GM12878 (cell line): ENCODE results near the gene CHD6. TPM values are rescaled to one million over a fixed set of nuclear protein-coding genes. Genes with fewer than 3 reads are reported as not detected.

ENCODE experiments used
- ATAC-seq: fragments of 200-7000 bp; cut with Tn5 transposase; 3 replicates; pipeline ENCODE4 v1.9.1; 2020; ENCODE audit warnings: mild to moderate bottlenecking, moderate library complexity
- BruUV-seq: library from RNA; stranded (reverse); fragments of 400-500 nt; replicated peaks from 2 replicates; lab custom pipeline; 2021; lab: Mats Ljungman, UMichigan
- CTCF ChIA-PET: fragments of 300-600 bp; sonication (Branson Sonifier 250); formaldehyde crosslinking; extraction: SDS; loops from one replicate; lab custom pipeline; 2021; ENCODE audit warnings: inconsistent platforms; lab: Yijun Ruan, JAX
- POLR2A ChIA-PET: fragments of 350-600 bp; formaldehyde crosslinking; extraction: SDS; loops from one replicate; lab custom pipeline; 2021; ENCODE audit warnings: inconsistent platforms; lab: Charles Lee
- RAD21 ChIA-PET: fragments of 300-600 bp; sonication (Branson Sonifier 250); formaldehyde crosslinking; loops from one replicate; lab custom pipeline; 2023; ENCODE audit warnings: antibody characterized with exemption; ENCODE audit not compliant: unreplicated experiment; lab: Charles Lee
- SMC1A ChIA-PET: fragments of 300-600 bp; sonication (Branson Sonifier 250); formaldehyde crosslinking; loops from one replicate; lab custom pipeline; 2023; ENCODE audit not compliant: unreplicated experiment, uncharacterized antibody; lab: Charles Lee
- DNase-seq: peaks from one replicate; pipeline ENCODE4 v3.0.0-alpha.2; 2011; ENCODE audit warnings: low read depth, low spot score
- FAIRE-seq: peaks from 3 replicates; lab custom pipeline; 2011; peaks lifted over from hg19 to GRCh38; lab: Jason Lieb, UNC
- H2AFZ ChIP-seq: 2 replicates; pipeline ENCODE4 v1.6.0; 2011; ENCODE audit warnings: low read depth, low read length, control low read depth; ENCODE audit not compliant: control insufficient read depth
- H3K27ac ChIP-seq: 2 replicates; pipeline ENCODE4 v1.5.1; 2011; ENCODE audit warnings: control low read depth; ENCODE audit not compliant: control insufficient read depth, insufficient read depth
- H3K27me3 ChIP-seq, 2 experiments: replicated peaks in 1 of 2; 2 replicates each; pipeline versions ENCODE4 v1.6.0 to v1.6.1; 2011; ENCODE audit warnings: low read length in 1 of 2; ENCODE audit not compliant: control insufficient read depth in 2 of 2, insufficient read depth in 2 of 2
- H3K36me3 ChIP-seq, 2 experiments: 2 replicates each; pipeline ENCODE4 v1.5.1; 2011; ENCODE audit warnings: low read length in 1 of 2; ENCODE audit not compliant: control insufficient read depth in 2 of 2, insufficient read depth in 2 of 2
- H3K4me1 ChIP-seq: 2 replicates; pipeline ENCODE4 v1.6.1; 2011; ENCODE audit warnings: mild to moderate bottlenecking, low read length, moderate library complexity, mixed read lengths; ENCODE audit not compliant: control insufficient read depth, insufficient read depth
- H3K4me2 ChIP-seq: 2 replicates; pipeline ENCODE4 v1.6.0; 2011; ENCODE audit warnings: control low read depth; ENCODE audit not compliant: control insufficient read depth, insufficient read depth
- H3K4me3 ChIP-seq: fragments of 200-600 bp; sonication (generic); 2 replicates; pipeline ENCODE4 v1.5.1; 2016
- H3K79me2 ChIP-seq: 2 replicates; pipeline ENCODE4 v1.6.0; 2011; ENCODE audit warnings: low read length; ENCODE audit not compliant: control insufficient read depth, insufficient read depth
- H3K9ac ChIP-seq: 2 replicates; pipeline ENCODE4 v1.8.0; 2011; ENCODE audit warnings: low read length, control low read depth, mixed read lengths; ENCODE audit not compliant: control insufficient read depth, insufficient read depth
- H3K9me3 ChIP-seq: replicated peaks from 3 replicates; pipeline ENCODE4 v1.5.1; 2011; ENCODE audit warnings: mild to moderate bottlenecking, low read length; ENCODE audit not compliant: control insufficient read depth, insufficient read depth
- H4K20me1 ChIP-seq: 2 replicates; pipeline ENCODE4 v1.6.0; 2011; ENCODE audit not compliant: control insufficient read depth, insufficient read depth
- ATF2 ChIP-seq: IDR thresholded peaks from 2 replicates; pipeline ENCODE4 v1.6.1; 2012; ENCODE audit warnings: low read length, inconsistent platforms
- BHLHE40 ChIP-seq, 2 experiments: fragments of 450-650 bp in 1 of 2; IDR thresholded peaks; 2 replicates each; pipeline ENCODE4 v1.6.1; 2011 to 2017; ENCODE audit warnings: low read depth in 2 of 2, borderline replicate concordance in 1 of 2, improper control_type of control experiment in 1 of 2, low read length in 1 of 2, mild to moderate bottlenecking in 1 of 2
- ETV6 ChIP-seq, 2 experiments: fragments of 450-650 bp in 1 of 2; IDR thresholded peaks in 1 of 2; conservative IDR thresholded peaks in 1 of 2; 2 replicates each; pipeline ENCODE4 v1.6.1; 2014; ENCODE audit warnings: antibody characterized with exemption in 1 of 2, borderline replicate concordance in 1 of 2, low read depth in 1 of 2, mild to moderate bottlenecking in 1 of 2, moderate library complexity in 1 of 2
- EZH2 ChIP-seq: IDR thresholded peaks from 2 replicates; pipeline ENCODE4 v1.6.1; 2012; ENCODE audit warnings: low read depth, mild to moderate bottlenecking, control low read depth, inconsistent platforms, low read length, borderline replicate concordance; ENCODE audit not compliant: control insufficient read depth
- IKZF2 ChIP-seq, 2 experiments: fragments of 450-650 bp; IDR thresholded peaks; 2 replicates each; pipeline ENCODE4 v1.6.1; 2017; ENCODE audit warnings: mild to moderate bottlenecking in 2 of 2, moderate library complexity in 2 of 2
- JUNB ChIP-seq: IDR thresholded peaks from 2 replicates; pipeline ENCODE4 v1.6.1; 2016; ENCODE audit warnings: antibody characterized with exemption, mild to moderate bottlenecking
- MEF2A ChIP-seq: IDR thresholded peaks from 2 replicates; pipeline ENCODE4 v1.6.1; 2011; ENCODE audit warnings: low read depth, mild to moderate bottlenecking, low read length, moderate library complexity; ENCODE audit not compliant: insufficient read depth
- MEF2B ChIP-seq: fragments of 450-650 bp; IDR thresholded peaks from 2 replicates; pipeline ENCODE4 v1.6.1; 2018; ENCODE audit warnings: mild to moderate bottlenecking, moderate library complexity; ENCODE audit not compliant: partially characterized antibody, poor library complexity, severe bottlenecking
- MYB ChIP-seq: fragments of 150-350 bp; IDR thresholded peaks from 2 replicates; pipeline ENCODE4 v1.6.1; 2014; ENCODE audit warnings: mild to moderate bottlenecking, low read depth, low read length, borderline replicate concordance
- NR2F1 ChIP-seq: fragments of 450-650 bp; conservative IDR thresholded peaks from 2 replicates; pipeline ENCODE4 v1.6.1; 2017; ENCODE audit warnings: mild to moderate bottlenecking
- POLR2A ChIP-seq: IDR thresholded peaks from 2 replicates; pipeline ENCODE4 v1.6.1; 2011; ENCODE audit warnings: low read depth, mild to moderate bottlenecking, low read length
- ZNF207 ChIP-seq: fragments of 450-650 bp; IDR thresholded peaks from 2 replicates; pipeline ENCODE4 v1.6.1; 2014; ENCODE audit warnings: antibody characterized with exemption, mild to moderate bottlenecking, borderline replicate concordance
- ZNF592 ChIP-seq: fragments of 450-650 bp; IDR thresholded peaks from 2 replicates; pipeline ENCODE4 v1.6.1; 2017; ENCODE audit warnings: mild to moderate bottlenecking, moderate library complexity
- ZNF622 ChIP-seq: fragments of 450-650 bp; IDR thresholded peaks from 2 replicates; pipeline ENCODE4 v1.6.1; 2017; ENCODE audit warnings: mild to moderate bottlenecking, inconsistent platforms
- WGBS: methylation state at CpG from one replicate; pipeline ENCODE4 v1.1.6; 2016; ENCODE audit warnings: low lambda C conversion rate; ENCODE audit not compliant: insufficient replicate concordance, insufficient coverage; ENCODE audit errors: missing lambda C conversion rate; 5-methylcytosine and 5-hydroxymethylcytosine counted together
- in situ Hi-C: fragments of 300-500 bp; cut with MboI; formaldehyde crosslinking; loops from 9 replicates; pipeline ENCODE4 v1.14.3; 2018; ENCODE audit warnings: mixed read lengths
- intact Hi-C: fragments of 100-400 bp; cut with micrococcal nuclease; formaldehyde crosslinking; loops from one replicate; pipeline ENCODE4 v1.14.2; 2022; ENCODE audit not compliant: unreplicated experiment
- polyA plus RNA-seq, 11 experiments: library from polyadenylated mRNA; depleted of rRNA in 4 of 11; unstranded in 6 of 11; stranded (reverse) in 5 of 11; fragments of >200 nt; fragmentation: Nextera tagmentation in 4 of 11; fragmentation: Illumina TruSeq in 1 of 11; extraction: Ambion mirVana in 4 of 11; extraction: Trizol in 1 of 11; gene quantifications; 1 replicate in 1 of 11; 2 replicates in 10 of 11; pipeline versions ENCODE4 v1.2.1 to v1.2.3, GENCODE V29; 2011 to 2016; ENCODE audit warnings: inconsistent platforms in 2 of 11, missing spikeins in 2 of 11, low read depth in 1 of 11
- total RNA-seq, 4 experiments: library from RNA; depleted of rRNA in 3 of 4; stranded (reverse); fragments of >200 nt in 3 of 4; fragmentation: Illumina TruSeq in 1 of 4; extraction: Trizol in 1 of 4; gene quantifications; 2 replicates each; pipeline versions ENCODE4 v1.2.1 to v1.2.3, GENCODE V29; 2013 to 2021
- TF ChIP-seq, protein P1 (sequence below): fragments of 450-650 bp; IDR thresholded peaks from 2 replicates; pipeline ENCODE4 v1.6.1; 2016; ENCODE audit warnings: mild to moderate bottlenecking

Gene CHD6
- total and polyA plus RNA-seq, 10 of the 15 experiments (the other 5 are each of a cell fraction or from before 2014, with no cell fraction given): 4.3 to 25.5 (median 17.1) TPM

DNA sequence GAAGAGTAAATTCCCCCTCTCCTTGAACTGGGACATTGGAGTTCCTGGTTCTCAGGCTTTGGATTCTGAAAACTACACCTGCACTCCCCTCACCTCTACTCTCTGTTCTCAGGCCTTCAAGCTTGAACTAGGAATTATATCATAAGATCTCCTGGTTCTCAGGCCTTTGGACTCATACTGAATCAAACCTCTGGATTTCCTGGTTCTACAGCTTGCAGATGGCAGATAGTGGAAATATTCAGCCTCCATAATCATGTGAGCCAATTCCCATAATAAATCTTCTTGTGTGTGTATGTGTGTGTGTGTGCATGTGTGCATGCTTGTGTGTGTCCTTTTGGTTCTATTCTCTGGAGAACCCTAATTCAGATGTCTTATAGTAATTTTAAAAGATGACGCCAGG is 12.7 kb upstream of the CHD6 start (continued):
- TF ChIP-seq ZNF592 (no peak), ZNF207 (no peak), POLR2A (no peak)
- TF ChIP-seq, all 136 proteins: peak for 0

DNA sequence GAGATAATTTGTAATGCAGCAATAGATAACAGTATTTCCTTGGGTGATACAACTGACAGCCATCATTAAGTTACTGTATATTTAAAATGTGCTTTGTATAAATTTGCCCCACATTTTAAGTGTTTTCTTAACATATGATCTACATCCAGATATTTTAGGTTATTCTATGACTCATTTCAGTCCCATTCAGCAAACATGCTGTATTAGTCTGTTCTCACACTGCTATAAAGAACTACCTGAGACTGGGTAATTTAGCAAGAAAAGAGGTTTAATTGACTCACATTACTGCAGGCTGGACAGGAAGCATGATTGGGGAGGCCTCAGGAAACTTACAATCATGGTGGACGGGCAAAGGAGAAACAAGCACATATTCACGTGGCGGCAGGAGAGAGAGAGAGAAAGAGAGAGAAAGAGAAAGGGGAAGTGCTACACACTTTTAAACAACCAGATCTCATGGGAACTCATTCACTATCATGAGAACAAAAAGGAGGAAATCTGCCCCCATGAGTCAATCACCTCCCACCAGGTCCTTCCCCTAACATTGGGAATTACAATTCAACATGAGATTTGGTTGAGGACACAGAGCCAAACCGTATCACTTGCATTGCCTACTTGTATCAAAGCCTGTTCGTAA is 9.6 kb upstream of the CHD6 start:
- intact Hi-C loops: no loop called here
- SMC1A ChIA-PET: no interaction called here
- Histone ChIP-seq H3K27me3 (no peaks in the 10 kb centered on the region; a peak in 1 of 4 replicates), H3K9me3 (peaks cover 2% of the 10 kb centered on the region; the same call in 1 of the 3 replicates), H2AFZ (peak overlapping the region; percentile 58), H3K4me1 (no peaks in the 10 kb centered on the region), H3K4me2 (no peak overlapping the region), H3K79me2 (no peaks in the 10 kb centered on the region), H3K4me3 (no peak overlapping the region), H3K27ac (no peak overlapping the region), H3K9ac (no peak overlapping the region), H3K36me3 (no peaks in the 10 kb centered on the region), H4K20me1 (no peaks in the 10 kb centered on the region)
- ATAC-seq (peak; percentile 49), DNase-seq (no peak), FAIRE-seq (peak; percentile 23)
- CTCF ChIA-PET: no interaction called here
- POLR2A ChIA-PET: no interaction called here
- WGBS: 31% methylated on average over 5 of the region's 5 CpGs
- RAD21 ChIA-PET: no interaction called here
- no TSS peak for BruUV-seq
- in situ Hi-C loops: no loop called here
- TF ChIP-seq ETV6 (conservative IDR thresholded peaks at IDR 0.05 in 1 of 2, IDR thresholded peaks at IDR 0.05 in 1 of 2; ENCODE audit: borderline replicate concordance in 1 of 2, low read depth in 1 of 2) (0 out of 4 replicates have a peak, but pooled peaks of 1 of the 2 experiments have one; percentile 11), EZH2 (no peak), IKZF2 (IDR thresholded peaks at IDR 0.05) (0 out of 4 replicates have a peak, but pooled peaks of 1 of the 2 experiments have one; percentile 16), MEF2A (0 out of 2 replicates have a peak, but pooled peaks have one; percentile 19), JUNB (peak; percentile 53), ATF2 (0 out of 2 replicates have a peak, but pooled peaks have one; percentile 23), ZNF622 (no peak), MEF2B (peak; percentile 37), MYB (no peak), NR2F1 (no peak), BHLHE40 (IDR thresholded peaks at IDR 0.05; ENCODE audit: borderline replicate concordance in 1 of 2, low read depth in 2 of 2, low read length in 1 of 2) (peak in 1 of 2 experiments; percentile 42; a peak in 1 of 4 replicates)
- TF ChIP-seq, protein P1, sequence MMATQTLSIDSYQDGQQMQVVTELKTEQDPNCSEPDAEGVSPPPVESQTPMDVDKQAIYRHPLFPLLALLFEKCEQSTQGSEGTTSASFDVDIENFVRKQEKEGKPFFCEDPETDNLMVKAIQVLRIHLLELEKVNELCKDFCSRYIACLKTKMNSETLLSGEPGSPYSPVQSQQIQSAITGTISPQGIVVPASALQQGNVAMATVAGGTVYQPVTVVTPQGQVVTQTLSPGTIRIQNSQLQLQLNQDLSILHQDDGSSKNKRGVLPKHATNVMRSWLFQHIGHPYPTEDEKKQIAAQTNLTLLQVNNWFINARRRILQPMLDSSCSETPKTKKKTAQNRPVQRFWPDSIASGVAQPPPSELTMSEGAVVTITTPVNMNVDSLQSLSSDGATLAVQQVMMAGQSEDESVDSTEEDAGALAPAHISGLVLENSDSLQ: peak; percentile 54
